ENCODE data around the gene KCNMA1. TPM values are rescaled to one million over a fixed set of nuclear protein-coding genes. Genes with fewer than 3 reads are reported as not detected.

KCNMA1 gene
- total and polyA plus RNA-seq, 4 experiments from 2014 or later: 0.26 TPM; not detected in 3

- Histone ChIP-seq H3K4me3 (ENCODE audit: low read length in 2 of 2) (no peak overlapping the region), H3K9me3 (ENCODE audit: control insufficient read depth in 1 of 2, low read length in 2 of 2) (no peaks in the 10 kb centered on the region), H3K27ac (ENCODE audit: low read depth, low read length) (no peak overlapping the region), H3K4me1 (ENCODE audit: insufficient read depth, low read length) (no peaks in the 10 kb centered on the region), H3K27me3 (ENCODE audit: insufficient read depth, low read length) (no peaks in the 10 kb centered on the region), H3K36me3 (ENCODE audit: insufficient read depth, low read length) (no peaks in the 10 kb centered on the region)
- H3K27me3 Mint-ChIP-seq: no peaks in the 10 kb centered on the region
- H3K27ac Mint-ChIP-seq: no peak overlapping the region
- H3K4me1 Mint-ChIP-seq: no peaks in the 10 kb centered on the region
- no peaks in the 10 kb centered on the region for H3K36me3 Mint-ChIP-seq
- POLR2A ChIA-PET (ENCODE audit: partially characterized antibody): no interaction called here
- no peaks in the 10 kb centered on the region for H3K9me3 Mint-ChIP-seq
- intact Hi-C loops (cut with micrococcal nuclease): no loop called here
- DNase-seq: no peak
- no peak overlapping the region for H3K4me3 Mint-ChIP-seq
- CTCF ChIA-PET (ENCODE audit: partially characterized antibody): no interaction called here
These were observed 162.1 kb downstream of the KCNMA1 start for GRCh38 chr10:77475522-77475921.

GRCh38 chr10:77474939-77475338, 162.7 kb downstream of the KCNMA1 start:
- H3K27ac Mint-ChIP-seq: no peak overlapping the region
- Histone ChIP-seq H3K9me3 (ENCODE audit: control insufficient read depth in 1 of 2, low read length in 2 of 2) (no peaks in the 10 kb centered on the region), H3K27ac (ENCODE audit: low read depth, low read length) (no peak overlapping the region), H3K4me3 (ENCODE audit: low read length in 2 of 2) (no peak overlapping the region), H3K27me3 (ENCODE audit: insufficient read depth, low read length) (no peaks in the 10 kb centered on the region), H3K36me3 (ENCODE audit: insufficient read depth, low read length) (no peaks in the 10 kb centered on the region), H3K4me1 (ENCODE audit: insufficient read depth, low read length) (no peaks in the 10 kb centered on the region)
- POLR2A ChIA-PET (ENCODE audit: partially characterized antibody): no interaction called here
- H3K9me3 Mint-ChIP-seq: no peaks in the 10 kb centered on the region
- H3K4me1 Mint-ChIP-seq: no peaks in the 10 kb centered on the region
- no peaks in the 10 kb centered on the region for H3K36me3 Mint-ChIP-seq
- no peaks in the 10 kb centered on the region for H3K27me3 Mint-ChIP-seq
- intact Hi-C loops (cut with micrococcal nuclease): no loop called here
- H3K4me3 Mint-ChIP-seq: no peak overlapping the region
- CTCF ChIA-PET (ENCODE audit: partially characterized antibody): no interaction called here
- DNase-seq: no peak

GRCh38 chr10:77474386-77474785, 163.2 kb downstream of the KCNMA1 start:
- CTCF ChIA-PET (ENCODE audit: partially characterized antibody): no interaction called here
- no peaks in the 10 kb centered on the region for H3K27me3 ChIP-seq (ENCODE audit: insufficient read depth, low read length)
- H3K36me3 ChIP-seq (ENCODE audit: insufficient read depth, low read length): no peaks in the 10 kb centered on the region
- no peaks in the 10 kb centered on the region for H3K4me1 ChIP-seq (ENCODE audit: insufficient read depth, low read length)
- Mint-ChIP-seq H3K27me3 (no peaks in the 10 kb centered on the region), H3K9me3 (no peaks in the 10 kb centered on the region), H3K27ac (no peak overlapping the region), H3K4me1 (no peaks in the 10 kb centered on the region), H3K36me3 (no peaks in the 10 kb centered on the region), H3K4me3 (no peak overlapping the region)
- no peak overlapping the region for H3K4me3 ChIP-seq (ENCODE audit: low read length in 2 of 2)
- no peaks in the 10 kb centered on the region for H3K9me3 ChIP-seq (ENCODE audit: control insufficient read depth in 1 of 2, low read length in 2 of 2)
- POLR2A ChIA-PET (ENCODE audit: partially characterized antibody): no interaction called here
- H3K27ac ChIP-seq (ENCODE audit: low read depth, low read length): no peak overlapping the region
- no peak for DNase-seq
- intact Hi-C loops (cut with micrococcal nuclease): no loop called here

- no peak overlapping the region for H3K27ac ChIP-seq (ENCODE audit: low read depth, low read length)
- H3K9me3 Mint-ChIP-seq: no peaks in the 10 kb centered on the region
- ChIA-PET POLR2A (ENCODE audit: partially characterized antibody) (no interaction called here), CTCF (ENCODE audit: partially characterized antibody) (no interaction called here)
- no peaks in the 10 kb centered on the region for H3K4me1 ChIP-seq (ENCODE audit: insufficient read depth, low read length)
- H3K36me3 Mint-ChIP-seq: no peaks in the 10 kb centered on the region
- no peak for DNase-seq
- no peak overlapping the region for H3K4me3 ChIP-seq (ENCODE audit: low read length in 2 of 2)
- H3K9me3 ChIP-seq (ENCODE audit: control insufficient read depth in 1 of 2, low read length in 2 of 2): no peaks in the 10 kb centered on the region
- no peaks in the 10 kb centered on the region for H3K4me1 Mint-ChIP-seq
- no peaks in the 10 kb centered on the region for H3K27me3 Mint-ChIP-seq
- H3K36me3 ChIP-seq (ENCODE audit: insufficient read depth, low read length): no peaks in the 10 kb centered on the region
- H3K27me3 ChIP-seq (ENCODE audit: insufficient read depth, low read length): no peaks in the 10 kb centered on the region
- no peak overlapping the region for H3K4me3 Mint-ChIP-seq
- no peak overlapping the region for H3K27ac Mint-ChIP-seq
- intact Hi-C loops (cut with micrococcal nuclease): no loop called here
These were observed 165.5 kb downstream of the KCNMA1 start for GRCh38 chr10:77472146-77472545.

GRCh38 chr10:77471069-77471536, 166.5 kb downstream of the KCNMA1 start:
- H3K4me3 ChIP-seq (ENCODE audit: low read length in 2 of 2): no peak overlapping the region
- CTCF ChIA-PET (ENCODE audit: partially characterized antibody): no interaction called here
- POLR2A ChIA-PET (ENCODE audit: partially characterized antibody): no interaction called here
- Mint-ChIP-seq H3K27me3 (no peaks in the 10 kb centered on the region), H3K27ac (no peak overlapping the region), H3K4me3 (no peak overlapping the region), H3K9me3 (peaks cover 0 to under 1% (median 0%) of the 10 kb centered on the region in 8 donors), H3K36me3 (no peaks in the 10 kb centered on the region), H3K4me1 (no peaks in the 10 kb centered on the region)
- no peaks in the 10 kb centered on the region for H3K36me3 ChIP-seq (ENCODE audit: insufficient read depth, low read length)
- intact Hi-C loops (cut with micrococcal nuclease): no loop called here
- DNase-seq: no peak
- H3K27me3 ChIP-seq (ENCODE audit: insufficient read depth, low read length): no peaks in the 10 kb centered on the region
- no peak overlapping the region for H3K27ac ChIP-seq (ENCODE audit: low read depth, low read length)
- no peaks in the 10 kb centered on the region for H3K9me3 ChIP-seq (ENCODE audit: control insufficient read depth in 1 of 2, low read length in 2 of 2)
- H3K4me1 ChIP-seq (ENCODE audit: insufficient read depth, low read length): no peaks in the 10 kb centered on the region

GRCh38 chr10:77467422-77467963, 170.1 kb downstream of the KCNMA1 start:
- Histone ChIP-seq H3K27ac (ENCODE audit: low read depth, low read length) (no peak overlapping the region), H3K9me3 (ENCODE audit: control insufficient read depth in 1 of 2, low read length in 2 of 2) (no peaks in the 10 kb centered on the region), H3K36me3 (ENCODE audit: insufficient read depth, low read length) (no peaks in the 10 kb centered on the region), H3K27me3 (ENCODE audit: insufficient read depth, low read length) (no peaks in the 10 kb centered on the region), H3K4me3 (ENCODE audit: low read length in 2 of 2) (no peak overlapping the region), H3K4me1 (ENCODE audit: insufficient read depth, low read length) (no peaks in the 10 kb centered on the region)
- no peak overlapping the region for H3K27ac Mint-ChIP-seq
- H3K27me3 Mint-ChIP-seq: no peaks in the 10 kb centered on the region
- H3K4me1 Mint-ChIP-seq: no peaks in the 10 kb centered on the region
- POLR2A ChIA-PET (ENCODE audit: partially characterized antibody): no interaction called here
- H3K4me3 Mint-ChIP-seq: no peak overlapping the region
- intact Hi-C loops (cut with micrococcal nuclease): no loop called here
- no peak for DNase-seq
- CTCF ChIA-PET (ENCODE audit: partially characterized antibody): no interaction called here
- peaks cover 0 to 2% (median 0%) of the 10 kb centered on the region in 8 donors for H3K9me3 Mint-ChIP-seq
- no peaks in the 10 kb centered on the region for H3K36me3 Mint-ChIP-seq

- POLR2A ChIA-PET (ENCODE audit: partially characterized antibody): no interaction called here
- Histone ChIP-seq H3K4me1 (ENCODE audit: insufficient read depth, low read length) (no peaks in the 10 kb centered on the region), H3K27ac (ENCODE audit: low read depth, low read length) (no peak overlapping the region), H3K4me3 (ENCODE audit: low read length in 2 of 2) (no peak overlapping the region), H3K9me3 (ENCODE audit: control insufficient read depth in 1 of 2, low read length in 2 of 2) (no peaks in the 10 kb centered on the region), H3K36me3 (ENCODE audit: insufficient read depth, low read length) (no peaks in the 10 kb centered on the region), H3K27me3 (ENCODE audit: insufficient read depth, low read length) (no peaks in the 10 kb centered on the region)
- Mint-ChIP-seq H3K9me3 (peaks cover 0 to 4% (median 0%) of the 10 kb centered on the region in 8 donors), H3K4me1 (no peaks in the 10 kb centered on the region), H3K4me3 (no peak overlapping the region), H3K36me3 (no peaks in the 10 kb centered on the region), H3K27ac (peak overlapping the region in 1 of 7 donors; percentile 55), H3K27me3 (no peaks in the 10 kb centered on the region)
- intact Hi-C loops (cut with micrococcal nuclease): no loop called here
- DNase-seq: no peak
- CTCF ChIA-PET (ENCODE audit: partially characterized antibody): no interaction called here
These were observed 173.5 kb downstream of the KCNMA1 start for GRCh38 chr10:77463967-77464745.

Measured in CD4-positive, alpha-beta memory T cell (primary cell).